SK-N-SH (cell line): ENCODE results near the gene PARVG. TPM values are rescaled to one million over a fixed set of nuclear protein-coding genes. Genes with fewer than 3 reads are reported as not detected.

Experiments
- CTCF ChIA-PET: fragments of 300-600, 350-600 bp; formaldehyde crosslinking; extraction: SDS; loops from one replicate; lab custom pipeline; 2021; lab: Yijun Ruan, JAX
- POLR2A ChIA-PET: fragments of 350-600 bp; sonication (Branson Sonifier 250); formaldehyde crosslinking; extraction: SDS; loops from one replicate; lab custom pipeline; 2020; ENCODE audit warnings: antibody characterized with exemption, inconsistent platforms; lab: Yijun Ruan, JAX
- DNase-seq: peaks from one replicate; pipeline ENCODE4 v3.0.0; 2012
- H2AFZ ChIP-seq: fragments of 200-600 bp; sonication (generic); 2 replicates; pipeline ENCODE4 v1.8.1; 2016; ENCODE audit warnings: antibody characterized with exemption, mild to moderate bottlenecking, low read depth
- H3F3A ChIP-seq: fragments of 200-600 bp; sonication (generic); replicated peaks from 2 replicates; pipeline ENCODE3; 2016; ENCODE audit warnings: antibody characterized with exemption, mild to moderate bottlenecking; ENCODE audit not compliant: insufficient read depth
- H3K27ac ChIP-seq, 2 experiments: fragments of 200-500 bp in 1 of 2; fragments of 200-600 bp in 1 of 2; sonication (Bioruptor generic) in 1 of 2; sonication (generic), shearing (Covaris generic) in 1 of 2; 2 replicates each; pipeline versions ENCODE4 v1.5.1 to v1.6.1; 2014 to 2016; ENCODE audit warnings: low read depth in 2 of 2, inconsistent platforms in 1 of 2, low read length in 1 of 2, mild to moderate bottlenecking in 1 of 2, mixed read lengths in 1 of 2
- H3K27me3 ChIP-seq: fragments of 200-600 bp; sonication (generic), shearing (Covaris generic); 2 replicates; pipeline ENCODE4 v1.6.1; 2016; ENCODE audit warnings: mixed run types; ENCODE audit not compliant: insufficient read depth
- H3K36me3 ChIP-seq, 2 experiments: fragments of 200-500 bp in 1 of 2; fragments of 200-600 bp in 1 of 2; sonication (Bioruptor generic) in 1 of 2; sonication (generic) in 1 of 2; replicated peaks in 1 of 2; 2 replicates each; pipeline versions ENCODE3 to v1.5.1; 2014 to 2016; ENCODE audit warnings: low read length in 1 of 2, mild to moderate bottlenecking in 1 of 2; ENCODE audit not compliant: insufficient read depth in 2 of 2, control insufficient read depth in 1 of 2
- H3K4me1 ChIP-seq, 2 experiments: fragments of 200-500 bp in 1 of 2; fragments of 200-600 bp in 1 of 2; sonication (Bioruptor generic) in 1 of 2; sonication (generic), shearing (Covaris generic) in 1 of 2; 2 replicates each; pipeline versions ENCODE4 v1.5.1 to v1.6.1; 2014 to 2016; ENCODE audit warnings: low read depth in 1 of 2, low read length in 1 of 2, mixed run types in 1 of 2; ENCODE audit not compliant: insufficient read depth in 2 of 2, control insufficient read depth in 1 of 2
- H3K4me2 ChIP-seq: fragments of 200-600 bp; sonication (generic), shearing (Covaris generic); 2 replicates; pipeline ENCODE4 v1.6.1; 2017; ENCODE audit warnings: mixed run types
- H3K4me3 ChIP-seq, 2 experiments: fragments of 200-500 bp in 1 of 2; fragments of 200-600 bp in 1 of 2; sonication (Bioruptor generic) in 1 of 2; sonication (generic), shearing (Covaris generic) in 1 of 2; 2 replicates each; pipeline versions ENCODE4 v1.5.1 to v1.8.1; 2014 to 2016; ENCODE audit warnings: low read depth in 2 of 2, inconsistent platforms in 1 of 2, low read length in 1 of 2, mild to moderate bottlenecking in 1 of 2, mixed read lengths in 1 of 2, moderate library complexity in 1 of 2
- H3K79me2 ChIP-seq: fragments of 200-600 bp; sonication (generic); 2 replicates; pipeline ENCODE4 v1.8.1; 2017; ENCODE audit warnings: mild to moderate bottlenecking; ENCODE audit not compliant: insufficient read depth
- H3K9ac ChIP-seq: fragments of 200-600 bp; sonication (generic); 2 replicates; pipeline ENCODE4 v1.6.1; 2017; ENCODE audit warnings: mixed run types
- H3K9me2 ChIP-seq: fragments of 200-600 bp; sonication (generic); 2 replicates; pipeline ENCODE4 v1.6.1; 2017; ENCODE audit warnings: mixed run types
- H3K9me3 ChIP-seq: fragments of 200-600 bp; sonication (generic); 2 replicates; pipeline ENCODE4 v1.6.1; 2017; ENCODE audit warnings: mixed run types, mild to moderate bottlenecking, moderate library complexity
- H4K20me1 ChIP-seq: fragments of 200-600 bp; sonication (generic); 2 replicates; pipeline ENCODE4 v1.6.1; 2017; ENCODE audit warnings: mild to moderate bottlenecking, mixed run types; ENCODE audit not compliant: insufficient read depth
- CHD2 ChIP-seq: fragments of 150-350 bp; IDR thresholded peaks from 2 replicates; pipeline ENCODE4 v1.6.1; 2018; ENCODE audit warnings: low read length; ENCODE audit not compliant: partially characterized antibody
- EP300 ChIP-seq, 2 experiments: IDR thresholded peaks; 2 replicates each; pipeline versions ENCODE4 v1.4.0 to v1.6.1; 2012; ENCODE audit warnings: borderline replicate concordance in 1 of 2, low read depth in 1 of 2, low read length in 1 of 2
- EZH2phosphoT487 ChIP-seq: fragments of 200-600 bp; sonication (generic); IDR thresholded peaks from 2 replicates; pipeline ENCODE4 v1.6.1; 2017; ENCODE audit warnings: low read depth, mixed run types, mild to moderate bottlenecking, antibody characterized with exemption, moderate library complexity, borderline replicate concordance
- FOSL2 ChIP-seq: IDR thresholded peaks from 2 replicates; pipeline ENCODE4 v1.4.0; 2012; ENCODE audit warnings: low read depth, mild to moderate bottlenecking, moderate library complexity, borderline replicate concordance
- FOXJ3 ChIP-seq: sonication (generic); formaldehyde crosslinking; IDR thresholded peaks from 2 replicates; pipeline ENCODE4 v1.5.1; 2020; ENCODE audit warnings: mild to moderate bottlenecking, missing genetic modification reagents
- FOXM1 ChIP-seq: IDR thresholded peaks from 2 replicates; pipeline ENCODE4 v1.4.0; 2012; ENCODE audit warnings: low read depth, mild to moderate bottlenecking
- GABPA ChIP-seq: IDR thresholded peaks from 2 replicates; pipeline ENCODE4 v1.4.0; 2012; ENCODE audit warnings: low read depth, mild to moderate bottlenecking
- MAX ChIP-seq: IDR thresholded peaks from 2 replicates; pipeline ENCODE4 v1.4.0; 2012; ENCODE audit warnings: low read depth
- MEF2A ChIP-seq: IDR thresholded peaks from 2 replicates; pipeline ENCODE4 v1.4.0; 2012; ENCODE audit warnings: low read depth, borderline replicate concordance
- MXI1 ChIP-seq: IDR thresholded peaks from 2 replicates; pipeline ENCODE4 v1.6.1; 2012; ENCODE audit warnings: mild to moderate bottlenecking, low read depth, low read length, improper control_type of control experiment
- NFIC ChIP-seq: IDR thresholded peaks from 2 replicates; pipeline ENCODE4 v1.4.0; 2012; ENCODE audit warnings: borderline replicate concordance
- NRF1 ChIP-seq: IDR thresholded peaks from 2 replicates; pipeline ENCODE4 v1.6.1; 2012; ENCODE audit warnings: low read depth, mild to moderate bottlenecking, low read length
- POLR2AphosphoS5 ChIP-seq: IDR thresholded peaks from 2 replicates; pipeline ENCODE4 v1.6.1; 2012; ENCODE audit warnings: low read depth, low read length
- RAD21 ChIP-seq: IDR thresholded peaks from 2 replicates; pipeline ENCODE4 v1.6.1; 2012; ENCODE audit warnings: mild to moderate bottlenecking, low read length
- RCOR1 ChIP-seq: fragments of 150-350 bp; IDR thresholded peaks from 2 replicates; pipeline ENCODE4 v1.6.1; 2017; ENCODE audit warnings: antibody characterized with exemption, low read length
- RFX5 ChIP-seq: IDR thresholded peaks from 2 replicates; pipeline ENCODE4 v1.6.1; 2012; ENCODE audit warnings: mild to moderate bottlenecking, improper control_type of control experiment, low read length
- RXRA ChIP-seq: IDR thresholded peaks from 2 replicates; pipeline ENCODE4 v1.4.0; 2012; ENCODE audit warnings: low read depth, mild to moderate bottlenecking, borderline replicate concordance
- SIN3A ChIP-seq: IDR thresholded peaks from 2 replicates; pipeline ENCODE4 v1.6.1; 2012; ENCODE audit warnings: low read depth, mild to moderate bottlenecking, low read length, moderate library complexity, borderline replicate concordance
- TAF1 ChIP-seq: IDR thresholded peaks from 2 replicates; pipeline ENCODE4 v1.6.1; 2012; ENCODE audit warnings: low read depth, mild to moderate bottlenecking, low read length, moderate library complexity, borderline replicate concordance
- TEAD4 ChIP-seq: IDR thresholded peaks from 2 replicates; pipeline ENCODE4 v1.4.0; 2012; ENCODE audit warnings: mild to moderate bottlenecking, borderline replicate concordance; ENCODE audit not compliant: insufficient read depth
- USF1 ChIP-seq: IDR thresholded peaks from 2 replicates; pipeline ENCODE4 v1.4.0; 2012; ENCODE audit warnings: low read depth, borderline replicate concordance
- YY1 ChIP-seq: IDR thresholded peaks from 2 replicates; pipeline ENCODE4 v1.4.0; 2012; ENCODE audit warnings: low read depth, mild to moderate bottlenecking
- WGBS: methylation state at CpG from one replicate; pipeline ENCODE4 v1.1.6; 2017; ENCODE audit warnings: low lambda C conversion rate; 5-methylcytosine and 5-hydroxymethylcytosine counted together
- polyA plus RNA-seq, 3 experiments: library from polyadenylated mRNA; depleted of rRNA; stranded (reverse); fragments of >200 nt; gene quantifications; 2 replicates each; pipeline ENCODE4 v1.2.3, GENCODE V29; 2012
- TF ChIP-seq, protein P1 (sequence below): fragments of 150-350 bp; IDR thresholded peaks from 2 replicates; pipeline ENCODE4 v1.6.1; 2017; ENCODE audit warnings: antibody characterized with exemption, low read length, low read depth, borderline replicate concordance

Gene PARVG
- polyA plus RNA-seq, 1 of the 3 experiments (the other 2 are of a cell fraction): 0.05 TPM

DNA sequence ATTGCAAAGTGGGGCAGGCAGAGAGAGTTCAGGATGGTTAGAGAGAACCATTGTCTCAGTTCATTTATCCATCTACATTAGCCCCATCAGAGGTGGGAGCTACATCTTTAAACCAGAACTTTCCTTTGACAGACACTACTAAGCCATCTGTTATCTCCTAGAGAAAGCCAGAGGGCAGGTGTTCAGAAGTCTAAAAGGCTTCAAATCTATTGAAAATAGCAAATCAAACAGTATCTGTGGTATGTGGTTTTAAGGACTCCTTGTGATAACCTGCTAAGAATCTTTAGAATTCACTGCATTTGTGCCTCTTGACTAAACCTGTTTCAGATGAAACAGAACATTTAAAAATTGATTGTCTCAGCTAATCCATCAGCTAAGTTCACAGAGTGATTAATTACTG is 43.9 kb upstream of the PARVG start:
- CTCF ChIA-PET: interaction anchor here (0.6 to 1.3 kb wide), 3 partner anchors 9 to 436 kb away, joined by 3 read pairs; no protein-coding TSS in a partner anchor

GRCh38 chr22:44137415-44137814 is 43.3 kb upstream of the PARVG start:
- no peaks in the 10 kb centered on the region for H3K79me2 ChIP-seq
- DNase-seq: no peak
- H3K36me3 ChIP-seq: peaks cover 6 to 14% of the 10 kb centered on the region in 2 experiments
- CTCF ChIA-PET: interaction anchor here (0.6 to 1.3 kb wide), 3 partner anchors 10 to 435 kb away, joined by 3 read pairs; no protein-coding TSS in a partner anchor
- WGBS: 90% methylated on average over 3 of the region's 3 CpGs
- POLR2A ChIA-PET: no interaction called here
- H3K9me3 ChIP-seq: no peaks in the 10 kb centered on the region; the same call in 1 of the 2 replicates
- no peak overlapping the region for H2AFZ ChIP-seq
- no peak overlapping the region for H3K9ac ChIP-seq
- no peaks in the 10 kb centered on the region for H3K4me1 ChIP-seq
- no peaks in the 10 kb centered on the region for H3K27me3 ChIP-seq
- no peaks in the 10 kb centered on the region for H3F3A ChIP-seq
- H4K20me1 ChIP-seq: no peaks in the 10 kb centered on the region
- no peak overlapping the region for H3K4me2 ChIP-seq
- H3K9me2 ChIP-seq: no peaks in the 10 kb centered on the region
- H3K4me3 ChIP-seq: no peak overlapping the region; a peak in 1 of 4 replicates
- H3K27ac ChIP-seq: no peak overlapping the region
- no peak for TF ChIP-seq RXRA
- TF ChIP-seq RAD21: no peak
- no peak for TF ChIP-seq MAX
- TF ChIP-seq NFIC: no peak
- no peak for TF ChIP-seq FOXJ3 (CRISPR knock-in tag)
- TF ChIP-seq SIN3A: no peak
- no peak for TF ChIP-seq CHD2
- TF ChIP-seq EP300 (IDR thresholded peaks at IDR 0.05; ENCODE audit: borderline replicate concordance in 1 of 2, low read depth in 1 of 2, low read length in 1 of 2): no peak
- no peak for TF ChIP-seq RFX5
- TF ChIP-seq, protein P1, sequence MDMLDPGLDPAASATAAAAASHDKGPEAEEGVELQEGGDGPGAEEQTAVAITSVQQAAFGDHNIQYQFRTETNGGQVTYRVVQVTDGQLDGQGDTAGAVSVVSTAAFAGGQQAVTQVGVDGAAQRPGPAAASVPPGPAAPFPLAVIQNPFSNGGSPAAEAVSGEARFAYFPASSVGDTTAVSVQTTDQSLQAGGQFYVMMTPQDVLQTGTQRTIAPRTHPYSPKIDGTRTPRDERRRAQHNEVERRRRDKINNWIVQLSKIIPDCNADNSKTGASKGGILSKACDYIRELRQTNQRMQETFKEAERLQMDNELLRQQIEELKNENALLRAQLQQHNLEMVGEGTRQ: no peak
- no peak for TF ChIP-seq TEAD4
- no peak for TF ChIP-seq MXI1
- TF ChIP-seq RCOR1: no peak
- TF ChIP-seq USF1: no peak
- no peak for TF ChIP-seq FOSL2

More for the DNA sequence above, 43.9 kb upstream of the PARVG start:
- TF ChIP-seq EZH2phosphoT487: no peak
- TF ChIP-seq MXI1: no peak
- no peak for TF ChIP-seq MAX
- no peak for TF ChIP-seq NRF1
- TF ChIP-seq GABPA: no peak
- TF ChIP-seq RXRA: no peak
- TF ChIP-seq POLR2AphosphoS5: no peak
- no peak for TF ChIP-seq NFIC
- TF ChIP-seq EP300 (IDR thresholded peaks at IDR 0.05; ENCODE audit: borderline replicate concordance in 1 of 2, low read depth in 1 of 2, low read length in 1 of 2): no peak
- TF ChIP-seq, protein P1: no peak
- TF ChIP-seq YY1: no peak
- no peak for TF ChIP-seq MEF2A
- no peak for TF ChIP-seq USF1
- no peak for TF ChIP-seq RFX5
- TF ChIP-seq TAF1: no peak
- no peak for TF ChIP-seq CHD2
- TF ChIP-seq FOXJ3 (CRISPR knock-in tag): no peak
- no peak for TF ChIP-seq RCOR1
- TF ChIP-seq FOXM1: no peak
- no peak overlapping the region for H2AFZ ChIP-seq
- H3K9me3 ChIP-seq: no peaks in the 10 kb centered on the region; the same call in 1 of the 2 replicates
- no peaks in the 10 kb centered on the region for H3K4me1 ChIP-seq
- no peak overlapping the region for H3K4me2 ChIP-seq
- peaks cover 6 to 14% of the 10 kb centered on the region in 2 experiments for H3K36me3 ChIP-seq
- no peak overlapping the region for H3K9ac ChIP-seq
- H3K27ac ChIP-seq: no peak overlapping the region
- no peaks in the 10 kb centered on the region for H3K79me2 ChIP-seq
- H3F3A ChIP-seq: no peaks in the 10 kb centered on the region
- DNase-seq: no peak
- POLR2A ChIA-PET: no interaction called here
- no peaks in the 10 kb centered on the region for H4K20me1 ChIP-seq
- H3K27me3 ChIP-seq: no peaks in the 10 kb centered on the region
- no peaks in the 10 kb centered on the region for H3K9me2 ChIP-seq
- no peak overlapping the region for H3K4me3 ChIP-seq
